ENCODE data around the gene MICAL1.

GRCh38 chr6:109496036-109496772, 40.6 kb upstream of the MICAL1 start:
- TF ChIP-seq, protein P1, sequence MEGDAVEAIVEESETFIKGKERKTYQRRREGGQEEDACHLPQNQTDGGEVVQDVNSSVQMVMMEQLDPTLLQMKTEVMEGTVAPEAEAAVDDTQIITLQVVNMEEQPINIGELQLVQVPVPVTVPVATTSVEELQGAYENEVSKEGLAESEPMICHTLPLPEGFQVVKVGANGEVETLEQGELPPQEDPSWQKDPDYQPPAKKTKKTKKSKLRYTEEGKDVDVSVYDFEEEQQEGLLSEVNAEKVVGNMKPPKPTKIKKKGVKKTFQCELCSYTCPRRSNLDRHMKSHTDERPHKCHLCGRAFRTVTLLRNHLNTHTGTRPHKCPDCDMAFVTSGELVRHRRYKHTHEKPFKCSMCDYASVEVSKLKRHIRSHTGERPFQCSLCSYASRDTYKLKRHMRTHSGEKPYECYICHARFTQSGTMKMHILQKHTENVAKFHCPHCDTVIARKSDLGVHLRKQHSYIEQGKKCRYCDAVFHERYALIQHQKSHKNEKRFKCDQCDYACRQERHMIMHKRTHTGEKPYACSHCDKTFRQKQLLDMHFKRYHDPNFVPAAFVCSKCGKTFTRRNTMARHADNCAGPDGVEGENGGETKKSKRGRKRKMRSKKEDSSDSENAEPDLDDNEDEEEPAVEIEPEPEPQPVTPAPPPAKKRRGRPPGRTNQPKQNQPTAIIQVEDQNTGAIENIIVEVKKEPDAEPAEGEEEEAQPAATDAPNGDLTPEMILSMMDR (conservative IDR thresholded peaks at IDR 0.05; ENCODE audit: low read length): no peak
- no peak for TF ChIP-seq EZH2phosphoT487 (IDR thresholded peaks at IDR 0.05; ENCODE audit: borderline replicate concordance)

Data from Loucy (cell line).